Measurements from ENCODE around the gene ASB7. TPM values are rescaled to one million over a fixed set of nuclear protein-coding genes. Genes with fewer than 3 reads are reported as not detected.

Gene ASB7
- total RNA-seq, 1 experiment from 2014 or later = 12.9 TPM

GRCh38 chr15:100616700-100617099, 14.3 kb downstream of the ASB7 start (continued):
- TF ChIP-seq USF1 (CRISPR knock-in tag; IDR thresholded peaks at IDR 0.05) (no peak), HMGA2 (CRISPR knock-in tag; IDR thresholded peaks at IDR 0.05) (no peak), SOX15 (CRISPR knock-in tag; IDR thresholded peaks at IDR 0.05) (no peak), TEAD1 (CRISPR knock-in tag; IDR thresholded peaks at IDR 0.05) (no peak), ZNF232 (CRISPR knock-in tag; IDR thresholded peaks at IDR 0.05) (no peak), MAX (CRISPR knock-in tag; IDR thresholded peaks at IDR 0.05) (no peak)

DNA sequence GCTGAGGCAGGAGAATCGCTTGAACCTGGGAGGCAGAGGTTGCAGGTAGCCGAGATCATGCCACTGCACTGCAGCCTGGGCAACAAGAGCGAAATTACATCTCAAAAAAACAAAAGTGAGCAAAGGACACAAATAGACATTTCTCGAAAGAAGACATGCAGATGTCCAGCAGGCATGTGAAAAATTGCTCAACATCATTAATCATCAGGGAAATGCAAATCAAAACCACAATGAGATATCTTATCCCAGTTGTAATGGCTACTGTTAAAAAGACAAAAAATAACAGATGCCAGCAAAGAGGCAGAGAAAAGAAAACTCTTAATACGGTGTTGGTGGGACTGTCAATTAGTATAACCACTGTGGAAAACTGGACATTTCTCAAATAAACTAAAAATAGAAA, 20.9 kb downstream of the ASB7 start:
- no peak for TF ChIP-seq FOXP4 (CRISPR knock-in tag; IDR thresholded peaks at IDR 0.05)
- no peak for TF ChIP-seq ZNF219 (CRISPR knock-in tag; IDR thresholded peaks at IDR 0.05; ENCODE audit: borderline replicate concordance)
- TF ChIP-seq NR3C1 (CRISPR knock-in tag; conservative IDR thresholded peaks at IDR 0.05; ENCODE audit: low read depth) = no peak
- TF ChIP-seq TCF7 (CRISPR knock-in tag; IDR thresholded peaks at IDR 0.05; ENCODE audit: low read depth) = no peak
- H3K27me3 Mint-ChIP-seq (ENCODE audit: low read depth) = no peaks in the 10 kb centered on the region
- H3K27ac Mint-ChIP-seq = no peak overlapping the region
- no peak for ATAC-seq
- H3K4me1 Mint-ChIP-seq = no peaks in the 10 kb centered on the region
- no peak for DNase-seq (ENCODE audit: low spot score)
- H3K9me3 Mint-ChIP-seq = 0 out of 2 replicates have a peak, but pooled peaks cover 4% of the 10 kb centered on the region
- ChIA-PET POLR2A (no interaction called here), CTCF (no interaction called here)
- no peak overlapping the region for H3K4me3 Mint-ChIP-seq
- H3K36me3 Mint-ChIP-seq = peaks cover 8% of the 10 kb centered on the region

DNA sequence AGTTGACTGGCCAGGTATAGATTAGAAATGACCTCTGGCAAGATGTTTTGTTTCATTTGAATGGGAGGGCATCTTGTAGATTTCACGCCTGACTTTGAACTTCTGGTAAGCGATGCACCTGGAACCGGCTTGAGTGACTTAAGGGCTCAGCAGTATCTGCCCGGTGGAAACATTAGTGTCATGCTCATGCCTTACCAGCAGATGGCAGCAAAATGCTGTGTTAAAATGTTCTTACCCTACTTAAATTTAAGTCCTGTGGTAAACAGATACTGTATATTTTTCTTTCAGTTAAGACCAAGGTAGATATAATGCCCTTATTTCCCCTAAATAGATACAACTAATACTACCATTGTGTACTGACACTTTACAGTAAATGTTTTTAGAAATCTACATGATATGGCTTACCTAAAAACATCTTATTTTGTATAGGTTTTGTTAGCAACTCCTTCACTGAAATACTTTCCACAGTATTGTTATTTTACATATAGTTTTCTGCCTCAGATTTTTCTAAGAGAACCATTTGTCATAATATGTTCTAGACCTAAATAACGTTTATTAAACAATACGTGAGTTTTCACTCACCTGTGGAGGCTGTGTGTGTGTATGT, 25.5 kb downstream of the ASB7 start:
- no peak overlapping the region for H3K4me3 Mint-ChIP-seq
- peaks cover 7% of the 10 kb centered on the region for H3K4me1 Mint-ChIP-seq
- TF ChIP-seq TP53 (CRISPR knock-in tag; IDR thresholded peaks at IDR 0.05) (no peak), ZNF425 (CRISPR knock-in tag; conservative IDR thresholded peaks at IDR 0.05) (no peak), ZNF416 (CRISPR knock-in tag; IDR thresholded peaks at IDR 0.05) (no peak)
- TF ChIP-seq, protein P1, sequence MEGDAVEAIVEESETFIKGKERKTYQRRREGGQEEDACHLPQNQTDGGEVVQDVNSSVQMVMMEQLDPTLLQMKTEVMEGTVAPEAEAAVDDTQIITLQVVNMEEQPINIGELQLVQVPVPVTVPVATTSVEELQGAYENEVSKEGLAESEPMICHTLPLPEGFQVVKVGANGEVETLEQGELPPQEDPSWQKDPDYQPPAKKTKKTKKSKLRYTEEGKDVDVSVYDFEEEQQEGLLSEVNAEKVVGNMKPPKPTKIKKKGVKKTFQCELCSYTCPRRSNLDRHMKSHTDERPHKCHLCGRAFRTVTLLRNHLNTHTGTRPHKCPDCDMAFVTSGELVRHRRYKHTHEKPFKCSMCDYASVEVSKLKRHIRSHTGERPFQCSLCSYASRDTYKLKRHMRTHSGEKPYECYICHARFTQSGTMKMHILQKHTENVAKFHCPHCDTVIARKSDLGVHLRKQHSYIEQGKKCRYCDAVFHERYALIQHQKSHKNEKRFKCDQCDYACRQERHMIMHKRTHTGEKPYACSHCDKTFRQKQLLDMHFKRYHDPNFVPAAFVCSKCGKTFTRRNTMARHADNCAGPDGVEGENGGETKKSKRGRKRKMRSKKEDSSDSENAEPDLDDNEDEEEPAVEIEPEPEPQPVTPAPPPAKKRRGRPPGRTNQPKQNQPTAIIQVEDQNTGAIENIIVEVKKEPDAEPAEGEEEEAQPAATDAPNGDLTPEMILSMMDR (IDR thresholded peaks at IDR 0.05) = peak; percentile 82
- DNase-seq (ENCODE audit: low spot score) = peak; percentile 66
- H3K36me3 Mint-ChIP-seq = peaks cover 7% of the 10 kb centered on the region; the same call in 1 of the 2 replicates
- H3K27ac Mint-ChIP-seq = no peak overlapping the region
- CTCF ChIA-PET = interaction anchor here (1.4 kb wide), 1 partner anchor 277 kb away, joined by 3 read pairs; no protein-coding TSS in a partner anchor
- POLR2A ChIA-PET = no interaction called here
- no peaks in the 10 kb centered on the region for H3K9me3 Mint-ChIP-seq
- H3K27me3 Mint-ChIP-seq (ENCODE audit: low read depth) = no peaks in the 10 kb centered on the region
- ATAC-seq = peak; percentile 87

DNA sequence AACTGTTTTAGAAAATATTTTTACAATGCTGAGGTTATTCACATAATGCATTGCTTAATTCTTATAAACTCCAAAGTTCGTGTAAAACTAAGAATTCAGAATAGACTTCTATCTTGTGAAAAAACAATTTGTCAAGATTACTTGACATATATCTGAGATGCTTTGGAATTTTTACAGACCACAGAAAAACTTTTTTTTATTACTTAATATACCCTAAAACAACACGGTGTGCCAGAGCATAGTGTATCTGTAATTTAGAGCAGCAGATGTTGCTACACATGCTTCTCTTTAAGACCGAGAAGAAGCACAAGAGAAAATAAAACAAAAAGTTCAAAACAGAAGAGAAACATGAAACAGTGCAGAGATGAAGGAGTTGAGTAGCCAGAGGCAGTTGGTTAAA, 26.4 kb downstream of the ASB7 start:
- Mint-ChIP-seq H3K4me3 (no peak overlapping the region), H3K9me3 (no peaks in the 10 kb centered on the region), H3K27ac (no peak overlapping the region), H3K4me1 (peaks cover 9% of the 10 kb centered on the region), H3K36me3 (peaks cover 7% of the 10 kb centered on the region; the same call in 1 of the 2 replicates), H3K27me3 (ENCODE audit: low read depth) (no peaks in the 10 kb centered on the region)
- no peak for ATAC-seq
- POLR2A ChIA-PET = no interaction called here
- DNase-seq (ENCODE audit: low spot score) = no peak
- CTCF ChIA-PET = no interaction called here
- TF ChIP-seq PRRX2 (CRISPR knock-in tag; IDR thresholded peaks at IDR 0.05) (no peak), ZBTB21 (CRISPR knock-in tag; IDR thresholded peaks at IDR 0.05; ENCODE audit: borderline replicate concordance) (no peak), NR3C1 (CRISPR knock-in tag; conservative IDR thresholded peaks at IDR 0.05; ENCODE audit: low read depth) (no peak), TEAD4 (CRISPR knock-in tag; IDR thresholded peaks at IDR 0.05) (no peak), ZNF396 (CRISPR knock-in tag; IDR thresholded peaks at IDR 0.05; ENCODE audit: borderline replicate concordance) (no peak), NFE2L1 (CRISPR knock-in tag; IDR thresholded peaks at IDR 0.05) (no peak), SOX15 (CRISPR knock-in tag; IDR thresholded peaks at IDR 0.05) (no peak)
- TF ChIP-seq, protein P2, sequence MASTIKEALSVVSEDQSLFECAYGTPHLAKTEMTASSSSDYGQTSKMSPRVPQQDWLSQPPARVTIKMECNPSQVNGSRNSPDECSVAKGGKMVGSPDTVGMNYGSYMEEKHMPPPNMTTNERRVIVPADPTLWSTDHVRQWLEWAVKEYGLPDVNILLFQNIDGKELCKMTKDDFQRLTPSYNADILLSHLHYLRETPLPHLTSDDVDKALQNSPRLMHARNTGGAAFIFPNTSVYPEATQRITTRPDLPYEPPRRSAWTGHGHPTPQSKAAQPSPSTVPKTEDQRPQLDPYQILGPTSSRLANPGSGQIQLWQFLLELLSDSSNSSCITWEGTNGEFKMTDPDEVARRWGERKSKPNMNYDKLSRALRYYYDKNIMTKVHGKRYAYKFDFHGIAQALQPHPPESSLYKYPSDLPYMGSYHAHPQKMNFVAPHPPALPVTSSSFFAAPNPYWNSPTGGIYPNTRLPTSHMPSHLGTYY (CRISPR knock-in tag; IDR thresholded peaks at IDR 0.05) = no peak

All from WTC11 (cell line).